ENCODE data around the gene RHOXF2.
A peak's percentile ranks its signal among the peaks of the same experiment; 100 is the strongest.

RHOXF2 gene

DNA sequence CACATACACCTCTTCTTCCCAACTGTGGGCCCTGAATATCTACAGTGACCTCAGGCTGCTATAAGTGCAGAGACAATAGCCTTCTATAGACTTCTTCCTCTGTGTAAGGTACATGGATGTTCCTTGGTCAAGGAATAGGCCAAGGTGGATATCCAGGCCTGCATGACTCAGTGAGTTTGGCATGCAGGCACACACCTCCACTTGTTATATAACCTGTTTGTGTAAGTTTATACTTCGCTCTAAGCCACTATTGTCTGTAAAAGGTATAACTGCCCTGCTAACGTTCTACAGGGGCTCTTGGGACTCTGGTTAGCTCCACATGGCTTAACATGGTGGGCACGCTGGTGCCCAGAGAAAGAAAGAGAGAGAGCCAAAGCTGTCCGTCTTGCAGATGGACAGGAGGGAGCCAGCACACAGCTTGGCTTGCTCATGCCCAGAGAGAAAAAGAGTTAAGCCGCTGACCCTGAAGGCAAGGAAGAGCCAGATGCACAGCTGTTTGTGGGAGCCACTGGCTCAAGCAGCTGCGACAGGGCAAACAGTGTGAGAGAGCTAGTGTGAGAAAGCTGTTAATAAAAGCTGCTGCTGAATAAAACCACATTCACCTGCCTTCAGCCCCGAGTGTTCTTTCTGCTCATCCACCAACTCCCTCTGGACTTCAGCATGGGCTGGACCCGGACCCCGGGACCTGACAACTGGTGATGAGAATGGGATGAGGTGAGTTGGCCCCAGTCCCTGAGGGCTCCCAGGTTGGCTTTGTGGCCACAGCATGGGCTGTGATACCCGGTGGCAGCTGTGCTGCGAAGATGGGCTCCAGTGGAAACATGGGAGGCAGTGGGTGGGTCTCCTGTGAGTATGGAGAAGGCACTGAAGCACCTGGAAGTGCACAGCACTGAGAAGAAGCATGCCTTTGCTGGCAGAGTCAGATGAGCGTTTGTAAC is 47.7 kb downstream of the RHOXF2 start:
- no peak for DNase-seq

DNA sequence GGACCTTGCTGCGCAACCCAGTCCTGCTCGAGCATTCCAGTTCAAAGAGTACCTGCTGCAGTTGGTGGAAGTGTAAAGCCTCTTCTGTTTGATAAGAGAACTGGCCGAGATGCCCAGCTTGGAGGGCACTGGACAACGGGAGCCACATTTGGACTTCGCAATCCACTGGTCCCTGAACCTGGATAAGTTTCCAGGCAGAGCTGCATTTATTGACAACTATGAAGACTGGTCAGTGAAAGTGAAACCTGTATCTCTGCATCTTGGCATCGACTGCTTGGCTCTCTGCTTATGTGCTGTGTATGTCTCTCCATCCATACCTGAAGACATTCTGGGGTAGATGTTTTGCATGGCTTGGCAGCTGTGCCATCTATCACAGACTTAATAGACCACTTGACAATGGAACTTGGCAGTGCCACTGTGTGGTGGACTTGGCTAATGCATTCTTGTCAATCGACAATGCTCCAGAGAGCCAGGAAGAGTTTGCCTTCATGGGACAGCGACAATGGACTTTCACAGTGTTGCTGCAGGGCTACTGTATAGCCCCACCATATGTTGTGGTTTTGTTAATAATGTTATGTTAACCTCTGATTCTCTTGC is 48.7 kb downstream of the RHOXF2 start:
- no peak for DNase-seq

DNA sequence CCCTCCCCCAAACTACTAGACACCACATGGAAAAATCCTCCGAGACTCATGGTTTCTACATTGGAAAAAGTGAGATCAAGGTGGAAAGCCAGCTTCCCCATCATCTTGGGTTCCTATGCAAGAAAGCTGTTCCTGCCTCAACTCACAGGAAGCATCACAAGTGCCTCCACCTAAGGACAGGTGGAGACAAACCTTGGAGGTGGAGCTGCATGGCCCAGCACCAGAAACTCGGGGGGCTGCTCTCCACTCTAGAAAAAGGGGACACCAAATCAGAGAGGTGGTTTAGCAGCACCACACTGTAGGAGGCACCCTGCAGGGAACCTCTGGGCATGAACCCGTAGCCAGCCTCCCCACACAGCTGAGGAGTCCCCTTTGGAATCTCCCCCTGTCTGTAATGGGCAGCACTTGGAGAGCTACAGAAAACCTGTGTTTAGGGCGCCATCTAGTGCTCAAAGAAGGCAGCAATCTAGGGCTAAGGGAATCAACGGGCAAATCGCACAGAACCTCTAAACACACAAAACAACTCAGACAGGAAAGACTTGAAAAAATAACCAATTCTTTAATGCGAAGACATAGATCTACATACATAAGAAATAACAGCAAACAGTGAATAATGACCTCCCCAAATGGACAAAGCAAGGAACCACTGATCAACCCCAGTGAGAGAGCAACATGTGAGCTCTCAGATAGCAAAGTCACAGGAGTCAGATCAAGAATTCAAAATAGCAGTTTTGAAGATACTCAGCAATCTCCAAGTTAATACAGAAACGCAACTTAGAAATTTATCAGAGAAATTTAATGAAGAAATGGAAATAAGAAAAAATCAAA is 55.2 kb downstream of the RHOXF2 start:
- DNase-seq, result peak; percentile 44
